BLaER1 (cell line): ENCODE measurements around the gene MAP10.

Experiments used
- H3K27ac ChIP-seq: shearing (Covaris generic); formaldehyde crosslinking; 2 replicates; pipeline ENCODE4 v1.8.1; 2022
- H3K27me3 ChIP-seq: shearing (Covaris generic); formaldehyde crosslinking; 2 replicates; pipeline ENCODE4 v1.8.1; 2022
- H3K36me3 ChIP-seq: shearing (Covaris generic); formaldehyde crosslinking; 2 replicates; pipeline ENCODE4 v1.8.1; 2022
- H3K4me1 ChIP-seq: shearing (Covaris generic); formaldehyde crosslinking; 2 replicates; pipeline ENCODE4 v1.8.1; 2022
- H3K4me2 ChIP-seq: shearing (Covaris generic); formaldehyde crosslinking; 2 replicates; pipeline ENCODE4 v1.8.1; 2022
- H3K4me3 ChIP-seq: shearing (Covaris generic); formaldehyde crosslinking; 2 replicates; pipeline ENCODE4 v1.8.1; 2022
- H3K9ac ChIP-seq: shearing (Covaris generic); formaldehyde crosslinking; 2 replicates; pipeline ENCODE4 v1.8.1; 2022
- H3K9me3 ChIP-seq: shearing (Covaris generic); formaldehyde crosslinking; 2 replicates; pipeline ENCODE4 v1.8.1; 2022
- H4K20me1 ChIP-seq: shearing (Covaris generic); formaldehyde crosslinking; 2 replicates; pipeline ENCODE4 v1.8.1; 2022
- Cebpa-rat ChIP-seq: shearing (Covaris generic); IDR thresholded peaks from 2 replicates; pipeline ENCODE4 v1.8.1; 2022

MAP10 gene

DNA sequence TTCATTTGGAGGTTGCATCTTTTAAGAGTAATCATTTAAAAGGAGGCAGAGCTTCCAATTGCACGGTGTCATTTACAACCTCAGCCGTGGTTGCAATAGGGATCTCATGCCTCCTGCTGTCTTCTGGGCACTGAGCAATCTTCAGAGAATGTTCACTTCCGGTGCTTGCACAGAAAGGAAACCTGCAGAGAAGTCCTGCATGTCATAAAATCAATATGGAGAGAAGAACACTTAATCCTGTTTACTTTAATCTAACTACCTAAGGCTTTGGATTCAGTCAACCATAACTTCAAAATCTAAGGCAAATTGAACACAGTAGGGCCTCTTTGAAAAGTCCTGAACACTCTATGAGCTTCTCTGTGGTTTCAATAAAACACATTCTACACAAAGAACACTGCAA lies 11.3 kb upstream of the MAP10 start:
- H3K27ac ChIP-seq: no peak overlapping the region
- H3K9me3 ChIP-seq: no peaks in the 10 kb centered on the region
- no peak overlapping the region for H3K4me3 ChIP-seq
- TF ChIP-seq Cebpa-rat: no peak
- no peak overlapping the region for H3K9ac ChIP-seq
- H3K27me3 ChIP-seq: no peaks in the 10 kb centered on the region
- peak overlapping the region; percentile 1; the same call in 1 of the 2 replicates for H3K4me2 ChIP-seq
- peaks cover 27% of the 10 kb centered on the region for H3K4me1 ChIP-seq
- no peaks in the 10 kb centered on the region for H4K20me1 ChIP-seq
- H3K36me3 ChIP-seq: no peaks in the 10 kb centered on the region

DNA sequence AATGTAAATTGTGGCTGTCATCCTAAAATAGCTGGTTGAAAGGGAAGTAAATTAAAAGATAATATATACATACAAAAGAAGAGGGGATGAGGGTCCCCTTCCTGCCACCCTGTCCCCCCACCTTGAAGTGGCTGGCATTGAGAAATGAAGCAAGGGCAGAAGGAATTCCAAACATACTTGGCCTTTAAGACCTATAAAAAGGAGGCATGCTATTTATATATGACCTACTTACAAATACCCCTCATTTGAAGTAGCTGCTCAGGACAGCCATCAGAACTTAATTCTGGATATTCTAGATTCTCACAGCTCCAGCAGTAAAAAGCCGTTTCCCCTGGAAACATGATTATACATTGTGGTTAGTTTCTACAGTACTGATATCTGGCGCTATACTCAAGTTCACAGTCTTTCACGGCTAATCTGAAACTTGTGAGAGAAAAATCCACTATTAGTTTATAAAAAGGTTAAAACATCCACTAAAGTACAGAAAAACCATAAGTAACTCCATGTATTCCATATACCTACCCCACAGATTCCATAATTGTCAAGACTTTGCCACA lies 9.6 kb upstream of the MAP10 start:
- Histone ChIP-seq H3K4me1 (peaks cover 27% of the 10 kb centered on the region), H3K9ac (no peak overlapping the region), H4K20me1 (no peaks in the 10 kb centered on the region), H3K9me3 (no peaks in the 10 kb centered on the region), H3K27ac (no peak overlapping the region), H3K36me3 (no peaks in the 10 kb centered on the region), H3K27me3 (no peaks in the 10 kb centered on the region), H3K4me3 (no peak overlapping the region), H3K4me2 (peak overlapping the region; percentile 13; the same call in 1 of the 2 replicates)
- TF ChIP-seq Cebpa-rat: no peak

DNA sequence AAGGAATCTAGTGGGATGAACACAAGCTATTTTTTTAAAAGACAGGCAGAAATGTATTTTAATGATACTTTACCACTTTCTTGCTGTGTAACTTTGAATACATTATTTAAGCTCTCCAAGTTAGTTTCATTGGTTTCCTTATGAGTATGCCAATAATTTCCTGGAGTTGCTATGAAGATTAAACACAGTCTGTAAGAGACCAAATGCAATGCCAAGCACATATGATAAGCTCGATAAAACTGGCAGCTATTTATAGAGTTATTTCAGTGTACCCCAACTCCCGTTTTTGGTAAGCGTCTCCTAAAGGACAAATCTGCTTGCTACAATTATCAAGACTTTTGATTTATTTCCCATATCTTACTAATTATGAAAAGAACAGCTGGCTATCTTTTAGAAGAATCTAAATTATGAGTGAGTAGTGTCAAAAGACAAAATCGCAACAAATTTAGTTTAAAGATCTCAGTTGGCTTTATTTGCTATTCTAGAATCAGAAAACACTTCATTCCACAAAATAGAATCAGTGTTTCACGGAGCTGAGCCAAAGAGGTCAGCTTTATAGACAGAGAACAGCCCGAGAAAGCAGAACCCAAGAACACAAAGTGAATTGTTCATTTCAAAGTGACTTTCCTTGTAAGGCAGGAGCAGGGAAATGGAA lies 7.2 kb upstream of the MAP10 start:
- H3K27ac ChIP-seq: no peak overlapping the region
- H3K9me3 ChIP-seq: no peaks in the 10 kb centered on the region
- no peaks in the 10 kb centered on the region for H3K36me3 ChIP-seq
- TF ChIP-seq Cebpa-rat: no peak
- H3K4me3 ChIP-seq: no peak overlapping the region
- H3K9ac ChIP-seq: no peak overlapping the region
- peaks cover 26% of the 10 kb centered on the region for H3K4me1 ChIP-seq
- H4K20me1 ChIP-seq: no peaks in the 10 kb centered on the region
- no peaks in the 10 kb centered on the region for H3K27me3 ChIP-seq
- no peak overlapping the region for H3K4me2 ChIP-seq

DNA sequence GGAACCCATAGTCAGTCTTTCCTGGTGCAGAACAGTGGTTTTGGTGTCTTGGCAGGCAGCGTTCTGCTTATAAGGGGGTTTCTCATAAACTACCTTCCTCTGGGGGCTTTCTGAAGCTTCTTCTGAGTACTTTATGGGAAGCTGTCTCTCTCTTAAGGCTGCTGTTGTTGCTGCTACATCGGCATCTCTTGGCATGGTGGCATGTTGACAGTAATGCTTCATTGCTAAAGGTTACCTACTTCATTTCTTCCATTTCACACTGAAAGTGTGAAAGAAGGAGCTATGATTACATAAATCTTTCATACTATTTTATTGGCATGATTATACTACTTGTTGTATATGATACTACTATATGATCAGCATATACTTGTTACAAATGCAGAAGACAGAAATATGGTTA lies 6.3 kb upstream of the MAP10 start:
- H3K36me3 ChIP-seq: no peaks in the 10 kb centered on the region
- H4K20me1 ChIP-seq: no peaks in the 10 kb centered on the region
- H3K27me3 ChIP-seq: no peaks in the 10 kb centered on the region
- H3K4me2 ChIP-seq: no peak overlapping the region
- H3K4me3 ChIP-seq: no peak overlapping the region
- no peak for TF ChIP-seq Cebpa-rat
- H3K9me3 ChIP-seq: no peaks in the 10 kb centered on the region
- H3K4me1 ChIP-seq: peaks cover 17% of the 10 kb centered on the region
- H3K9ac ChIP-seq: no peak overlapping the region
- no peak overlapping the region for H3K27ac ChIP-seq

DNA sequence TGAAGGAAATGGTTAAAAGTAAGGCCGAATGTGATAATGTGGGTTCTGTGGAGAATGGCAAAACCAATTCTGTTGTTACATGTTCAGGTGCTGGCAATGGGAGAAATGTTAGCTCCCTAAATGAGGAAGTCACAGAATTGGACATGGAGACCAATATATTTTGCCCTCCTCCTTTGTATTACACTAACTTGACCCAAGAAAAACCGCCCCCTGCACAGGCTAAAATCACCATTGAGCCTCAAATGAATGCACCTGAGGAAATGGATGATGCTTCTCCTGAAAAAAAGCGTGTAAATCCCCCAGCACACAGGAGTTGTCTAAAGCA lies 932 bp downstream of the MAP10 start:
- Histone ChIP-seq H3K4me2 (peak overlapping the region; percentile 92), H3K9ac (peak overlapping the region; percentile 95), H3K9me3 (no peaks in the 10 kb centered on the region; the same call in 1 of the 2 replicates), H4K20me1 (no peaks in the 10 kb centered on the region), H3K4me3 (peak overlapping the region; percentile 87), H3K27ac (peak overlapping the region; percentile 98), H3K4me1 (peaks cover 39% of the 10 kb centered on the region), H3K27me3 (no peaks in the 10 kb centered on the region), H3K36me3 (no peaks in the 10 kb centered on the region)
- no peak for TF ChIP-seq Cebpa-rat

DNA sequence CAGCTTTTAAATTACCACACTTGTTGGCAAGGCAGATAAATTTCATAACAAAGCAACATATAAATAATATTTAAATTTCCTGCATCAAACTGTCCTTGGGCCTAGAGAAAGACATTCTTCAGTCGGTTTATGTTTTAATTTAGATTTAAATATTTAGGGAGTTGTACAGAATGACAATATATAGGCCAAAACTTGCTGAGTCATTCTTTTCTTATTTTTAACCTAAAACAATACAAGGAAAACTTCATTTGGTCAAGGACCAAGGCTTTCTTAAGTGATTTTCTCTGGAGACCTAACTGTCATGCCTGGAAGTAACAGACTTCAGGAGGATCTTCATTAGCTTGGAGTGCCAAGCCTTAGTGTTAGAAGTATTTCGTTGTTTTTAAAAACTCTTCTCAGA lies 5.6 kb downstream of the MAP10 start:
- Histone ChIP-seq H3K27me3 (no peaks in the 10 kb centered on the region), H3K4me3 (no peak overlapping the region), H3K4me1 (peaks cover 31% of the 10 kb centered on the region), H3K9me3 (no peaks in the 10 kb centered on the region; the same call in 1 of the 2 replicates), H3K36me3 (no peaks in the 10 kb centered on the region), H3K27ac (no peak overlapping the region), H3K4me2 (no peak overlapping the region), H4K20me1 (no peaks in the 10 kb centered on the region), H3K9ac (no peak overlapping the region)
- no peak for TF ChIP-seq Cebpa-rat

DNA sequence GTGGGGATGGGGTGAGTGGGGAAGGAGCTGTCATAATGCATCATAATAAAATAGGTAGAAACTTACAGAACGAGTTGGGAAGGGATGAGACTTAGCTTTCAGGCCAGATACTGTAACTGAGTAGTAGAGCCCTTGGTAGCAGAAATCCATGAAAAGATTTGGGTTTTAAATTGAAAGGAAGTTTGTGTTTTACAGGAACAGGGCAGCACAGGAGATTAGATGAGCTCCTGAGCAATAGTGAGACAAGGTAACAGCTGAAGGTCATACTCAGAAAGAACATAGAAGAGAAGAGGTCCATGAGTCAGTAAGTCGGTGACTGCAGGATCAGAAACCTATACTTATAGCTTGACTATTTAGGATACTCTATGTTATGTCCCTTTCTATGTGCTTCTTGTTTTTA lies 7.3 kb downstream of the MAP10 start:
- peaks cover 14% of the 10 kb centered on the region; the same call in 1 of the 2 replicates for H3K4me1 ChIP-seq
- no peak overlapping the region for H3K9ac ChIP-seq
- H3K9me3 ChIP-seq: no peaks in the 10 kb centered on the region
- H3K4me2 ChIP-seq: no peak overlapping the region
- no peaks in the 10 kb centered on the region for H3K36me3 ChIP-seq
- no peak for TF ChIP-seq Cebpa-rat
- H3K27ac ChIP-seq: no peak overlapping the region
- H3K27me3 ChIP-seq: no peaks in the 10 kb centered on the region
- H4K20me1 ChIP-seq: no peaks in the 10 kb centered on the region
- no peak overlapping the region for H3K4me3 ChIP-seq

DNA sequence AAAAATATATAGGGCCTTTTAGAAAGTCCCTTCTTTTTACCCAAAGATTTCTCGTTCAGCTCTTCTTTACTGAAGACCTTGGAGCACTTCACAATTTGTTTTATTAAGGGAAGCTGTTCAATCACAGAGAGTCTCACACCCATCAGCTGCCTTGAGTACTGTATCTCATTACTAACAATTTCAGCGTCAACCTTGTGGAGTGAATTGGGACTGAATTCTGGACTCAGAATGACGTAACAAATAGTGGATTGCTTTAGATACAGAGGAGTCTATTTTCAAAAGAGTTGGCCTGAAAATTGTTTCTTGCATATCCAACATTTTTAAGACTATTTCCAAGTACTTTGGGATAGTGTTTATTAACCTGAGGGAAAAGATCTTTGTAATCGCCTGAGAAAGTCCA lies 7.9 kb downstream of the MAP10 start:
- no peaks in the 10 kb centered on the region for H4K20me1 ChIP-seq
- H3K27ac ChIP-seq: no peak overlapping the region
- H3K9me3 ChIP-seq: no peaks in the 10 kb centered on the region
- H3K36me3 ChIP-seq: no peaks in the 10 kb centered on the region
- no peak overlapping the region for H3K9ac ChIP-seq
- no peaks in the 10 kb centered on the region for H3K27me3 ChIP-seq
- H3K4me3 ChIP-seq: no peak overlapping the region
- H3K4me2 ChIP-seq: no peak overlapping the region
- peaks cover 14% of the 10 kb centered on the region; the same call in 1 of the 2 replicates for H3K4me1 ChIP-seq
- no peak for TF ChIP-seq Cebpa-rat

DNA sequence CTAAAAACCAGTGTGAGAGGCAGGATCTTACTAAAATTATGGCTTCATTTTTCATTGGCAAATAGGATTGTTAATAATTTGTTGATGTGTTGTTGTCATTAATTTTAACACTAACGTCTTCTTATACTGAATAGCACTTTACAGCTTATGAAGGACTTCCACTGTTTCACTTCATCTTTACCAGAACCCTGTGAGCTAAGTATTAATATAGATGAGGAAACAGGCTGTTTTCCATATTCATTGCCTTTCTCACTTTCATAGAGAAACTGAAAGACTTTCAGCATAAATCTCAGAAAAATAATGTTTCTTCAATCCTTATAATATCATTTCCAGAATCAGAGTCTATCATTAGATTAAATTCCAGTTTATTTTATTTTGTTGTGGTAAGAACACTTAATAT lies 8.5 kb downstream of the MAP10 start:
- Histone ChIP-seq H3K9ac (no peak overlapping the region), H3K27me3 (no peaks in the 10 kb centered on the region), H4K20me1 (no peaks in the 10 kb centered on the region), H3K4me1 (peaks cover 9% of the 10 kb centered on the region; the same call in 1 of the 2 replicates), H3K9me3 (no peaks in the 10 kb centered on the region), H3K4me3 (no peak overlapping the region), H3K27ac (no peak overlapping the region), H3K36me3 (no peaks in the 10 kb centered on the region), H3K4me2 (no peak overlapping the region)
- no peak for TF ChIP-seq Cebpa-rat

DNA sequence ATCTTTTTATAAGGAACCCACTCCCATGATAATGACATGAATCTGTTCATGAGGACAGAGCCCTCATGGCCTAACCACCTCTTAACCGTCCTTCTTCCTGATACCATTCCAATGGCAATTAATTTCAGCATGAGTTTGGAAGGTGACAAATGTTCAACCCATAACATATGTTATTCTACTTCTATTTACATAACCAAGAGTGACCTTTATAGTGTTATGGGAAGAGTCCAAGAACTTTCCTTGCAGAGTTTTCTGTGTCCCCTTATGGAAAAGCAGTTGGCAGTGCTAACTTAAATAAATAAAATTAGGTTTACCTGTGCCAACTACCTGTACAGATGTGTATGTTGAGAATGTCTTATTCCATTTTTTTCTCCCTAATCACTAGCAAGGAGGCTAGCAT lies 11.1 kb downstream of the MAP10 start:
- H4K20me1 ChIP-seq: no peaks in the 10 kb centered on the region
- no peaks in the 10 kb centered on the region for H3K36me3 ChIP-seq
- no peak overlapping the region for H3K4me2 ChIP-seq
- no peak for TF ChIP-seq Cebpa-rat
- H3K27ac ChIP-seq: no peak overlapping the region
- no peaks in the 10 kb centered on the region for H3K4me1 ChIP-seq
- H3K4me3 ChIP-seq: no peak overlapping the region
- no peaks in the 10 kb centered on the region for H3K27me3 ChIP-seq
- H3K9ac ChIP-seq: no peak overlapping the region
- no peaks in the 10 kb centered on the region for H3K9me3 ChIP-seq
